Heart right ventricle (tissue), 16 donors: ENCODE measurements around the gene COMMD6. TPM values are rescaled to one million over a fixed set of nuclear protein-coding genes. Genes with fewer than 3 reads are reported as not detected.

Experiments
- ATAC-seq, 8 donors: fragments of 200-7000 bp; cut with Tn5 transposase; one replicate each; pipeline ENCODE4 v1.9.1; 2020; ENCODE audit warnings: mild to moderate bottlenecking in 8 of 8, moderate library complexity in 8 of 8, moderate number of reproducible peaks in 1 of 8
- DNase-seq, 2 donors: peaks; one replicate each; pipeline ENCODE4 v3.0.0-alpha.2; 2020
- H3K27ac ChIP-seq, 10 donors: fragments of 200-600 bp; sonication (generic) in 2 of 10; one replicate each; pipeline versions ENCODE4 v1.5.0 to v1.8.0; 2020 to 2022; ENCODE audit warnings: mild to moderate bottlenecking in 3 of 10
- H3K27me3 ChIP-seq, 7 donors: fragments of 200-600 bp; one replicate each; pipeline ENCODE4 v1.8.0; 2021 to 2022; ENCODE audit warnings: mild to moderate bottlenecking in 2 of 7
- H3K36me3 ChIP-seq, 9 donors: fragments of 200-600 bp; sonication (generic) in 1 of 9; one replicate each; pipeline versions ENCODE4 v1.5.0 to v1.8.0; 2020 to 2022; ENCODE audit warnings: mild to moderate bottlenecking in 2 of 9
- H3K4me1 ChIP-seq, 9 donors: fragments of 200-600 bp; sonication (generic) in 1 of 9; one replicate each; pipeline versions ENCODE4 v1.5.0 to v1.8.0; 2020 to 2022; ENCODE audit warnings: mild to moderate bottlenecking in 4 of 9
- H3K4me3 ChIP-seq, 10 donors: fragments of 200-600 bp; sonication (generic) in 2 of 10; one replicate each; pipeline versions ENCODE4 v1.5.0 to v1.8.0; 2020 to 2022; ENCODE audit warnings: mild to moderate bottlenecking in 7 of 10, moderate library complexity in 2 of 10
- H3K9me3 ChIP-seq, 11 donors: fragments of 200-600 bp in 10 of 11; sonication (generic) in 2 of 11; one replicate each; pipeline versions ENCODE4 v1.5.0 to v1.8.0; 2013 to 2022; ENCODE audit warnings: mild to moderate bottlenecking in 2 of 11, control low read depth in 1 of 11, moderate library complexity in 1 of 11
- WGBS, 2 donors: extraction: QIAGEN DNeasy Blood & Tissue Kit; methylation state at CpG; one replicate each; pipeline ENCODE4 v1.1.7; 2013; ENCODE audit warnings: inconsistent platforms in 1 of 2; 5-methylcytosine and 5-hydroxymethylcytosine counted together
- intact Hi-C, 10 donors: fragments of 100-400 bp; cut with DNase I; formaldehyde crosslinking; loops; one replicate each; pipeline versions ENCODE4 v1.11.1 to v1.14.2; 2022
- polyA plus RNA-seq, 2 donors: library from polyadenylated mRNA; stranded (reverse); fragments of 200-250 nt; gene quantifications; one replicate each; pipeline ENCODE4 v1.2.3, GENCODE V29; 2013
- total RNA-seq, 10 donors: library from RNA; stranded (reverse); fragmentation: NEBNext Ultra II Directional in 3 of 10; extraction: Animal tissue kit (Norgen Biotek cat#: 25700) in 3 of 10; gene quantifications; one replicate each; pipeline versions ENCODE4 v1.2.1 to v1.2.4, GENCODE V29; 2021 to 2023
- TF ChIP-seq, protein P1 (sequence below), 9 donors: fragments of 200-600 bp; sonication (generic) in 2 of 9; IDR thresholded peaks; one replicate each; pipeline versions ENCODE4 v1.5.0 to v1.8.0; 2021 to 2022; ENCODE audit warnings: antibody characterized with exemption in 9 of 9, mild to moderate bottlenecking in 5 of 9, moderate library complexity in 1 of 9
- donor health status: Arrhythmogenic right ventricular cardiomyopathy.
- donor health status: ischemic (EF 13 %, LVEDD 7.1; RV severe dilation, severe dysfunction).
- donor health status: healthy with polysubstance abuse.
- donor health status: DM: no; HTN: yes; CAD: no.
- donor health status: DM: no; HTN: no; CAD: no.
- donor health status: ischemic (EF 25% LVEDD 6.9; RV normal size, moderate dysfunction).
- donor health status: ischemic (EF 25% LVEDD 5.7; RV mildly dilated, moderate dysfunction).
- donor health status: healthy.
- donor health status: DM: yes; HTN: yes; CAD: no.
- donor health status: Ischemic cardiomyopathy.
- donor health status: ischemic (EF 35%, LVEDD 5.7; RV mildly dilated, moderate dysfunction).
- donor health status: nonischemic (EF 11% LVEDD 7.7; RV severe dilation, severe dysfunction).
- donor health status: DM: yes; HTN: yes; CAD: no.
- donor health status: PGD.
- donor health status: ischemic (EF 29% LVEDD 5.4; RV normal size, mild dysfunction).
- donor health status: nonischemic (EF 23%, LVEDD 6.1; RV moderate dilation, normal function).

The COMMD6 gene
- total and polyA plus RNA-seq, 12 donors, result 66.4 to 138 (median 122) TPM

GRCh38 chr13:75544681-75545330, 7.2 kb upstream of the COMMD6 start:
- Histone ChIP-seq H3K4me1 (peaks cover 0 to 11% (median 4%) of the 10 kb centered on the region in 9 donors), H3K27ac (no peak overlapping the region), H3K36me3 (no peaks in the 10 kb centered on the region), H3K27me3 (no peaks in the 10 kb centered on the region), H3K4me3 (no peak overlapping the region), H3K9me3 (no peaks in the 10 kb centered on the region)
- TF ChIP-seq, protein P1, sequence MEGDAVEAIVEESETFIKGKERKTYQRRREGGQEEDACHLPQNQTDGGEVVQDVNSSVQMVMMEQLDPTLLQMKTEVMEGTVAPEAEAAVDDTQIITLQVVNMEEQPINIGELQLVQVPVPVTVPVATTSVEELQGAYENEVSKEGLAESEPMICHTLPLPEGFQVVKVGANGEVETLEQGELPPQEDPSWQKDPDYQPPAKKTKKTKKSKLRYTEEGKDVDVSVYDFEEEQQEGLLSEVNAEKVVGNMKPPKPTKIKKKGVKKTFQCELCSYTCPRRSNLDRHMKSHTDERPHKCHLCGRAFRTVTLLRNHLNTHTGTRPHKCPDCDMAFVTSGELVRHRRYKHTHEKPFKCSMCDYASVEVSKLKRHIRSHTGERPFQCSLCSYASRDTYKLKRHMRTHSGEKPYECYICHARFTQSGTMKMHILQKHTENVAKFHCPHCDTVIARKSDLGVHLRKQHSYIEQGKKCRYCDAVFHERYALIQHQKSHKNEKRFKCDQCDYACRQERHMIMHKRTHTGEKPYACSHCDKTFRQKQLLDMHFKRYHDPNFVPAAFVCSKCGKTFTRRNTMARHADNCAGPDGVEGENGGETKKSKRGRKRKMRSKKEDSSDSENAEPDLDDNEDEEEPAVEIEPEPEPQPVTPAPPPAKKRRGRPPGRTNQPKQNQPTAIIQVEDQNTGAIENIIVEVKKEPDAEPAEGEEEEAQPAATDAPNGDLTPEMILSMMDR (IDR thresholded peaks at IDR 0.05), result no peak
- 87% methylated on average over 10 of the region's 10 CpGs for WGBS, 2 donors
- ATAC-seq, result no peak
- intact Hi-C loops, result loop anchor here in 5 of 10 donors (5.0 to 10.0 kb wide), 5 partner anchors 58 to 178 kb away; partner anchors contain the start of gene TBC1D4 (in 3 of the 5)
- no peak for DNase-seq

DNA sequence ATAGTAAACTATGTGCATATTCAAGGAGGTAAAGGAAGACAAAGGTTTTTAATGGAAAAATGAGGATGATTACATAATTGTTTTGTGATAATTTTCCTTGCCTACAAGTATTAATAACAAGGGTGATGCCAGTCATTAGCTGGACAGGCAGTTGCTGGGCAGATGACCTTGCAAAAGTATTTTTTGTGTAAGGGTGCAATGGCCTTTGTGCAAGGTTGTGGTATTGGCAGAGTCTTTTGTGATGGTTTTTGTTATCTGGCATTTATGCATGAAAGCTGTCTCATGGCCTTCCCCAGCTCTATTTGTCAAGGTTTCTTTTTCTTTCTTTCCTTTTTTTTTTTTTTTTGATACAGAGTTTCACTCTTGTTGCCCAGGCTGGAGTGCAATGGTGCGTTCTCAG, 4.3 kb upstream of the COMMD6 start:
- DNase-seq (no peak), ATAC-seq (no peak)
- H3K4me3 ChIP-seq, result no peak overlapping the region
- no peak overlapping the region for H3K27ac ChIP-seq
- intact Hi-C loops, result loop anchor here in 1 of 10 donors (10.0 kb wide), 1 partner anchor 167 kb away; no protein-coding TSS in a partner anchor
- H3K9me3 ChIP-seq, result no peaks in the 10 kb centered on the region
- WGBS, 2 donors, result 92 to 100% methylated on average over 1 of the region's 1 CpG
- no peaks in the 10 kb centered on the region for H3K27me3 ChIP-seq
- H3K36me3 ChIP-seq, result no peaks in the 10 kb centered on the region
- TF ChIP-seq, protein P1 (IDR thresholded peaks at IDR 0.05), result no peak
- peaks cover 0 to 13% (median 3%) of the 10 kb centered on the region in 9 donors for H3K4me1 ChIP-seq

GRCh38 chr13:75541287-75541686, 3.6 kb upstream of the COMMD6 start:
- DNase-seq (no peak), ATAC-seq (no peak)
- H3K27ac ChIP-seq, result no peak overlapping the region
- intact Hi-C loops, result loop anchor here in 1 of 10 donors (10.0 kb wide), 1 partner anchor 166 kb away; no protein-coding TSS in a partner anchor
- TF ChIP-seq, protein P1 (IDR thresholded peaks at IDR 0.05), result no peak
- H3K4me3 ChIP-seq, result no peak overlapping the region
- WGBS, 2 donors, result 70 to 71% methylated on average over 4 of the region's 4 CpGs
- H3K9me3 ChIP-seq, result no peaks in the 10 kb centered on the region
- peaks cover 0 to 2% (median 0%) of the 10 kb centered on the region in 9 donors for H3K36me3 ChIP-seq
- peaks cover 0 to 20% (median 10%) of the 10 kb centered on the region in 9 donors for H3K4me1 ChIP-seq
- no peaks in the 10 kb centered on the region for H3K27me3 ChIP-seq

GRCh38 chr13:75533861-75534260, 3.8 kb downstream of the COMMD6 start:
- DNase-seq (no peak), ATAC-seq (no peak)
- Histone ChIP-seq H3K27ac (no peak overlapping the region), H3K36me3 (peaks cover 0 to 48% (median 0%) of the 10 kb centered on the region in 9 donors), H3K4me3 (no peak overlapping the region), H3K9me3 (no peaks in the 10 kb centered on the region), H3K27me3 (no peaks in the 10 kb centered on the region), H3K4me1 (peaks cover 0 to 40% (median 21%) of the 10 kb centered on the region in 9 donors)
- 90 to 97% methylated on average over 1 of the region's 1 CpG for WGBS, 2 donors
- TF ChIP-seq, protein P1 (IDR thresholded peaks at IDR 0.05), result no peak
- intact Hi-C loops, result loop anchor here in 1 of 10 donors (10.0 kb wide), 1 partner anchor 49 kb away; the partner anchor contains the start of gene TBC1D4
